Activated T-cell treated with anti-CD3 and anti-CD28 coated beads, Interleukin-2, amount 50 U/mL, for 72 hours (primary cell): ENCODE measurements around the gene HAP1. TPM values are rescaled to one million over a fixed set of nuclear protein-coding genes. Genes with fewer than 3 reads are reported as not detected.
A peak's percentile ranks its signal among the peaks of the same experiment; 100 is the strongest.
"Not testable (repeated sequence)": the region's sequence is repeated elsewhere in the genome, so short reads cannot be mapped to it uniquely, and the experiment has no call there.

Experiments used
- ATAC-seq, 2 donors: fragments of 150-1000 bp; cut with Tn5 transposase; replicated peaks in 1 of 2; 2 replicates each; pipeline ENCODE4 v1.10.0; 2021; ENCODE audit warnings: moderate library complexity in 2 of 2, mild to moderate bottlenecking in 1 of 2
- DNase-seq, 2 donors: peaks; one replicate each; pipeline ENCODE4 v3.0.0; 2021 to 2022; ENCODE audit warnings: mixed read lengths in 1 of 2
- H3K27ac Mint-ChIP-seq: one replicate; pipeline ENCODE4 v1.8.0; 2022; ENCODE audit warnings: mild to moderate bottlenecking, moderate library complexity, mixed read lengths
- H3K27me3 Mint-ChIP-seq: one replicate; pipeline ENCODE4 v1.8.0; 2022; ENCODE audit warnings: low read depth, mixed read lengths
- H3K36me3 Mint-ChIP-seq, 2 donors: one replicate each; pipeline ENCODE4 v1.8.0; 2022; ENCODE audit warnings: mixed read lengths in 2 of 2, mild to moderate bottlenecking in 1 of 2; ENCODE audit not compliant: insufficient read depth in 2 of 2
- H3K4me1 Mint-ChIP-seq: one replicate; pipeline ENCODE4 v1.8.0; 2022; ENCODE audit warnings: low read depth, mixed read lengths
- H3K4me3 Mint-ChIP-seq, 2 donors: one replicate each; pipeline ENCODE4 v1.8.0; 2022; ENCODE audit warnings: mild to moderate bottlenecking in 2 of 2, mixed read lengths in 2 of 2, moderate library complexity in 2 of 2
- H3K9me3 Mint-ChIP-seq, 2 donors: one replicate each; pipeline ENCODE4 v1.8.0; 2022; ENCODE audit warnings: mixed read lengths in 2 of 2
- total RNA-seq, 2 donors: library from RNA; stranded (reverse); gene quantifications; one replicate each; pipeline ENCODE4 v1.2.3, GENCODE V29; 2022

The HAP1 gene
- total RNA-seq, 2 donors from 2014 or later: 0.17 to 0.21 TPM

GRCh38 chr17:41705271-41705991 lies 29.0 kb downstream of the HAP1 start:
- DNase-seq: no peak
- H3K36me3 Mint-ChIP-seq: no peaks in the 10 kb centered on the region
- H3K9me3 Mint-ChIP-seq: no peaks in the 10 kb centered on the region
- no peak overlapping the region for H3K27ac Mint-ChIP-seq
- H3K4me1 Mint-ChIP-seq: peaks cover 1% of the 10 kb centered on the region
- no peak overlapping the region for H3K4me3 Mint-ChIP-seq
- ATAC-seq: no peak
- H3K27me3 Mint-ChIP-seq: peaks cover 1% of the 10 kb centered on the region

GRCh38 chr17:41702712-41703111 lies 31.7 kb downstream of the HAP1 start:
- H3K27me3 Mint-ChIP-seq: no peaks in the 10 kb centered on the region
- DNase-seq (no peak), ATAC-seq (no peak)
- H3K4me1 Mint-ChIP-seq: no peaks in the 10 kb centered on the region
- H3K4me3 Mint-ChIP-seq: no peak overlapping the region
- no peaks in the 10 kb centered on the region for H3K9me3 Mint-ChIP-seq
- H3K36me3 Mint-ChIP-seq: no peaks in the 10 kb centered on the region
- H3K27ac Mint-ChIP-seq: no peak overlapping the region

DNA sequence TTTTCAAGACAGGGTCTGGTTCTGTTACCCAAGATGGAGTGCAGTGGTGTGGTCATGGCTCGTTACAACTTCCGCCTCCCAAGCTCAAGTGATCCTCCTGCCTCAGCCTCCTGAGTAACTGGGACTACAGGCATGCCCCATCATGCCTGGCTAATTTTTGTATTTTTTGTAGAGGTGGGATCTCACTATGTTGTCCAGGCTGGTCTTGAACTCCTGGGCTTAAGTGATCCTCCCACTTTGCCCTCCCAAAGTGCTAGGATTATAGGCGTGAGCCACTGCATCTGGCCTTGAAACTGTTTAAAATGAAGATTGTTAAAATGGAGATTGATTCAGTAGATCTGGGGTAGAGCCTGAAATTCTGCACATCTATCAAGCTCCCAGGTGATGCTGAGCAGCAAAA lies 33.6 kb downstream of the HAP1 start:
- not testable (repeated sequence) for ATAC-seq, H3K9me3 Mint-ChIP-seq, H3K4me3 Mint-ChIP-seq, H3K27ac Mint-ChIP-seq, H3K36me3 Mint-ChIP-seq, H3K4me1 Mint-ChIP-seq, H3K27me3 Mint-ChIP-seq, DNase-seq

DNA sequence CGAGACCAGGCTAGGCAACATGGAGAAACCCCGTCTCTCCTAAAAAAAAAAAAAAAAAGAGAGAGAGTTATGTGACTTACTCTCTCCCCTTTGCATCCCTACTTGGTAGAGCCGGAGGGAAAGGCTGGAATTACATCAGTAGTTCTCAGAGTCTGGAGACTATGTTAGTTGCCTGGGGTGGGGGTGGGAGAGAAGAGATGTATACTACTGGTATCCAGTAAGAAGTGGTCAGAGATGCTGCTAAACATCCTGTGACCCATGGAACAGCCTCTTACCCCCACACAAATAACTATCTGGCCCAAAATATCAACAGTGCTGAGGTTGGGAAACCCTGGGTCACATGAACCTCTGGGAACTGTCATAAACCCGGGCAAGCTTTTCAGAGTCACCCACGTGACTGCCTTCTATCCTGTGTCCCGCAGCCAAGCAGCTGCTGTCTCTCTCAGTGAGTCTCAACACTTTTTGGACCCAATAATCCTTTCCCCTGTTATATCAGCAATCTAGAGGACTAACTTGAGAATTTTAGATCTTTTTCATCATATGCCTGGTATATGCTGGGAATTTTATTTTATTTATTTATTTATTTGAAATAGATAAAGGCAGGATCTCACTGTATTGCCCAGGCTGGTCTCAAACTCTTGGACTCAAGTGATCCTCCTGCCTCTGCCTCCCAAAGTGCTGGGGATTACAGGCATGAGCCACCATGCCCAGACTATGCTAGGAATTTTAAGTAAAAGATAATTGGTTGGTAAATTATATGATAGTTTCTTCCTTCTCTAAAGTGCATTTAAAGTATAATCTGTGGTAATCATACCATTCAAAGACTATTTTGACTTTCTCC lies 37.1 kb downstream of the HAP1 start:
- no peaks in the 10 kb centered on the region for H3K27me3 Mint-ChIP-seq
- ATAC-seq (no peak), DNase-seq (no peak)
- H3K4me1 Mint-ChIP-seq: peaks cover 26% of the 10 kb centered on the region
- no peak overlapping the region for H3K4me3 Mint-ChIP-seq
- peaks cover 4 to 16% of the 10 kb centered on the region in 2 donors for H3K36me3 Mint-ChIP-seq
- H3K27ac Mint-ChIP-seq: peak overlapping the region; percentile 79
- no peaks in the 10 kb centered on the region for H3K9me3 Mint-ChIP-seq

DNA sequence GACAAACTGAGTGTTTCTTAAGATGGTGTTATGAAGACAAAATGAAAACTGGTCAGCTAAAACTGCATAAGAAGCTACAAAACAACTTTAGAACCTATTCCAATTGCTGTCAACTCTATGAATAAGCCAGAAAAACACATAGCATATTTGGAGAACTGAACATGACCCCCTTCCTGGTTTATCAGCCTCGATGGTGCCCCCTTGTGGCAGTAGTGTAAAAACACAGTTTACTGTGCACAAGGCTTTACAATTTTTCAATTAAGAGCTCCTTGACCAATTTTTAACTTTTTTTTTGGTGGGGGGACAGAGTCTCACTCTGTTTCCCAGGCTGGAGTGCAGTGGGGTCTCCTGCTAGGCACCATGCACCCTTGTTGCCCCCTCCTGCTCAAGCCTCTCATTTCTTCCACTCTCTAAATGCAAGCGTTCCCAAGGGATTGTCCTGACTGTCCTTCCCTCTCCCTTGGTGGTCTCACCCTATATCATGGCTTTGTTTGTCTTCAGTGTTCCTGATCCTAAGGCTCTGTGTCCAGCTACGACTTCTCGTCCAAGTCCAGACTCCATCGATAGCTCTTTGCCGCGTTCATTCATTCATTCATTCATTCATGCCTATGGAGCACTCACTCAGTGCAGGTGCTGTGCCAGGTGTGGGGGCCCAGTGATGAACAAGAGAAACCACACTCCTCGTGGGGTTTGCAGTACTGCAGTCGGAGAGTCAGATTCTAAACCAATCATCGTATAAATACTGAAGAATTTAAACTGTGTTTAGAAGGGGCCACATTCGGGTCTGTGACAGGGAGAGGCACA lies 38.3 kb downstream of the HAP1 start:
- DNase-seq (peak; percentile 80), ATAC-seq (peak; percentile 6 to 15)
- Mint-ChIP-seq H3K4me1 (peaks cover 35% of the 10 kb centered on the region), H3K4me3 (no peak overlapping the region), H3K36me3 (peaks cover 8 to 24% of the 10 kb centered on the region in 2 donors), H3K27me3 (no peaks in the 10 kb centered on the region), H3K9me3 (no peaks in the 10 kb centered on the region), H3K27ac (peak overlapping the region; percentile 84)

DNA sequence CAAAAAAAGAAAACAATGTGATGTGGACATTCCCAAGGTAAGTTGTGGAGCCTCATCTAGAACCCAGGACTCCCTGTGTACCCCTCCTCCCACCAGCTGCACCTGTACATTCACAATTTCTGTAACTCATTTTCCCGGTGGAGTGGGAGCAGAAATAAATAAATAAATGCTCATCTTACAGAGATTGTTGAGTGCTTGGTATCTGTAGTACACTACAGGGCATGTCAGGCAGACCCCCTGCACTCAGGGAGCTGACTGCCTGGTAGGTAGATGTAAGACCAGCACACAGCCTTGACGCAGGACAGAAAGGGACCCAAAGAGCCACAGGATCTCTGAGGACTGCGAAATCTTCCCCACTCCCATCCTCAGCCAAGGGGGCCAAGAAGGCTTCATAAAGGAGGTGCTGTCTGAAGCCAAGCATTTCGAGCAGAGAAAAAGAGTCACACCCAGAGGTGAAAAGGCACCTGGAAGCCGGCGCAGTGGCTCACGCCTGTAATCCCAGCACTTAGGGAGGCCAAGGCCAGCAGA lies 39.2 kb downstream of the HAP1 start:
- Mint-ChIP-seq H3K36me3 (peaks cover 11 to 31% of the 10 kb centered on the region in 2 donors), H3K27ac (peak overlapping the region; percentile 82), H3K27me3 (no peaks in the 10 kb centered on the region), H3K4me1 (peaks cover 43% of the 10 kb centered on the region), H3K9me3 (no peaks in the 10 kb centered on the region), H3K4me3 (no peak overlapping the region)
- DNase-seq: no peak
- ATAC-seq: peak in 1 of 2 donors; percentile 19

DNA sequence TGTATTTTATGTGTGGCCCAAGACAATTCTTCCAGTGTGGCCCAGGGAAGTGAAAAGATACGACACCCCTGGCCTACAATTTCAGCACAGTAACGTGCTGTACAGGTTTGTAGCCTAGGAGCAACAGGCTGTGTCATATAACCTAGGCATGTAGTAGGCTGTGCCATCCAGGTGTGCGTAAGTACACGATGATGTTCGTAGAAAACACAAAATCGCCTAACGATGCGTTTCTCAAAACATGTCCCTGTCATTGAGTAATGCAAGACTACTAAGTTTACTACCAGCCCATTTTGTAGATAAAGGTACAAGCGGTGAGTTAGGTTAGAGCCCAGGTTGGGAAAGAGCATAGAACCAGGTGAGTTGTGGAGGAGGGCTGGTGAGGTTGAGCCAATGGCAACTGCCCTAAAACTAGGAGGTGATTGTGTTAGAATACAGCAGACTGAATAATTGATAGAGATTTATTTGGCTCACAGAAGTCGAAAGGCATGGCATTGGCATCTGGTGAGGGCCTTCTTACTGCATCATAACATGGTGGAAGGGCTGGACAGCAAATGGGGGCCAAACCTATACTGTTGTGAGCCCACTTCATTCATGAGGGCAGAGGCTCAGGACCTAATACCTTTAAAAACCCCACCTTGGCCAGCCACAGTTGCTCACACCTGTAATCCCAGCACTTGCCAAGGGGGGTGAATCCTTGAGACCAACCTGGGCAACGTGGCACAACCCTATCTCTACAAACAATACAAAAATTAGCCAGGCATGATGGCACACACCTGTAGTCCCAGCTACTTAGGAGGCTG lies 41.5 kb downstream of the HAP1 start:
- Mint-ChIP-seq H3K4me3 (peak overlapping the region in 1 of 2 donors; percentile 9), H3K9me3 (no peaks in the 10 kb centered on the region), H3K27ac (peak overlapping the region; percentile 99), H3K36me3 (peaks cover 17 to 41% of the 10 kb centered on the region in 2 donors), H3K27me3 (no peaks in the 10 kb centered on the region), H3K4me1 (peaks cover 53% of the 10 kb centered on the region)
- ATAC-seq: peak in 1 of 2 donors; percentile 1
- DNase-seq: peak; percentile 42 to 45

DNA sequence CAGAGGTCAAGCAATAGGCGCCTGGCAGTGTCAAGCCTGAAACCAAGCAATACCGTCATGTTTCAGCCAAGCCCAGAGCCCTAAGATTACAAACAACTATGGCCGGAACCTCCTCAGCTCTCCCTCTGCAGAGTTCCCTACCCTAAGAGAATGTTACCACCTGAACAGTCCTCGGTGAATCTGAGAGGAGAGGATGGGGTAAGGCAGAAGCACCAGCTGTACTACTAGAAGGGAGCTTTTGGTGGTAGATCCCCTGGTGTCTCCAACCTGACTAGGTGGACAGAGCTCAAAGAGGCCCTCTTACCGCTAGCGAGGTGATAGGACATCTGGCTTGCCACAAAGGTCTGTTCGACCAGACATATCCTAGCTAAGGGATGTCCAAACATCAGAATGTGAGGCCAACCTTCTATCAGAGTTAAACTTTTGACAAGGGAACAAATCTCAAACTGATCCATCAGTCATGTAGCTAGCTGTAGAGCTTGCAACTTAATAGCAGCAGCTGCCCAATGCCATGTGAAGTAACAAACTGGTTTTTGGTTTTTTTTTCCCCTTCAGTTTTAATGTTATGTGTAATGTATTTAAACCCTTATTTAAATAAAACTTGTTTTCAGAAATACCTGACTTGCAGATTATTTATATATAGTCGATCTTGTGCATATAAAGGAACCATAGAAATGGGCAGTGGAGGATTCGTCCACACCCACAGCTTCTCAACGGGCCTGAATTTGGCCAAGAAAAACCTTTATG lies 43.2 kb downstream of the HAP1 start:
- Mint-ChIP-seq H3K36me3 (peaks cover 17 to 41% of the 10 kb centered on the region in 2 donors), H3K4me1 (peaks cover 58% of the 10 kb centered on the region)

DNA sequence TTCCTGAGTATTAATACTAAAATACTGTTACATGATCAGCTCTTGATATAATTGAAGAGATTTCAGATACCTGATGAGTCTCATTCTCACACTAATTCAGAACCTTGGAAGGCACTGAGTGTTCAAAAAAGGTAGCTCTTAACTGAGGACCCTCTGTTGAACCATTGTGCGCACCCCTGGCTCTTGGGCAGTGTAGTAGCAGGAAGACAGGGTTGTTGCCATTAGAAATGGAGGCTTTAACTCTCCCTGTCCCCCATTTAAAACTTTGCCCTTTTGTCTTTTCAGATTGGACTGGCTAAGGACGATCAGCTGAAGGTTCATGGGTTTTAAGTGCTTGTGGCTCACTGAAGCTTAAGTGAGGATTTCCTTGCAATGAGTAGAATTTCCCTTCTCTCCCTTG lies 43.9 kb downstream of the HAP1 start:
- Mint-ChIP-seq H3K4me1 (peaks cover 51% of the 10 kb centered on the region), H3K9me3 (no peaks in the 10 kb centered on the region), H3K27me3 (no peaks in the 10 kb centered on the region), H3K4me3 (peak overlapping the region; percentile 97 to 99), H3K27ac (peak overlapping the region; percentile 99), H3K36me3 (peaks cover 17 to 41% of the 10 kb centered on the region in 2 donors)
- ATAC-seq (no peak), DNase-seq (no peak)

More for the DNA sequence above, 43.2 kb downstream of the HAP1 start:
- Mint-ChIP-seq H3K4me3 (peak overlapping the region; percentile 97 to 99), H3K27me3 (no peaks in the 10 kb centered on the region), H3K27ac (peak overlapping the region; percentile 99), H3K9me3 (no peaks in the 10 kb centered on the region)
- DNase-seq: no peak
- no peak for ATAC-seq

DNA sequence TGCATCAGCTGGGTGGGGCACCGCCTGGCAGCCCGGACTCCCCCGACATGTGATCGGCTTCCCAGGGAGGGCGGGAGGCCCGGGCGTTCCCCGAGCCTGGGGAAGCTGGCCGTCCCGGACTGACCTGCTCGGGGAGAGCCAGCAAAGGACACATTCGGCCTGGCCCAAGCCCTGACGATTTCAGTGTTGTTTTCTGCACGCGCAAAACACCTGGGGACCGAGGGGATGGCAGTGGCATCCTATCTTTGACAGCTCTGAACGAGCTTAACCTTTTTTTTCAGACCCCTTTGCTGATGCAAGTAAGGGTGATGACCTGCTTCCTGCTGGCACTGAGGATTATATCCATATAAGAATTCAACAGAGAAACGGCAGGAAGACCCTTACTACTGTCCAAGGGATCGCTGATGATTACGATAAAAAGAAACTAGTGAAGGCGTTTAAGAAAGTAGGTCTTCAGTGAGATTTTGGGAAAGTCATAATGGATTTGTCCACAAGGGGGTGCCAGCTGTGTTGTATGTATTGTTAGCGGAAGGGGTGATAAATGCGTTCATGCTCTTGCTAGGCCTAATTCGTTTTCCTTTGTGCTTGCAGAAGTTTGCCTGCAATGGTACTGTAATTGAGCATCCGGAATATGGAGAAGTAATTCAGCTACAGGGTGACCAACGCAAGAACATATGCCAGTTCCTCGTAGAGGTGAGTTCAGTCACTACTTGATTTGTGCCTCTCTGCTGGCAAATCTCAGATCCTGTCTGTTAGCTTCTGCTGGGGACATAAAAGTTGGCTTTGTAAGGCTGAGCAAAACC lies 44.7 kb downstream of the HAP1 start:
- H3K36me3 Mint-ChIP-seq: peaks cover 17 to 41% of the 10 kb centered on the region in 2 donors
- peaks cover 46% of the 10 kb centered on the region for H3K4me1 Mint-ChIP-seq
- no peaks in the 10 kb centered on the region for H3K27me3 Mint-ChIP-seq

More for the DNA sequence above, 44.7 kb downstream of the HAP1 start:
- H3K27ac Mint-ChIP-seq: peak overlapping the region; percentile 99
- H3K9me3 Mint-ChIP-seq: no peaks in the 10 kb centered on the region
- ATAC-seq (no peak), DNase-seq (peak; percentile 56 to 71)
- H3K4me3 Mint-ChIP-seq: peak overlapping the region; percentile 97 to 99
